Osteoblast (primary cell): ENCODE measurements around the gene VAV2. TPM values are rescaled to one million over a fixed set of nuclear protein-coding genes. Genes with fewer than 3 reads are reported as not detected.
A peak's percentile ranks its signal among the peaks of the same experiment; 100 is the strongest.

Experiments used
- DNase-seq: peaks from one replicate; pipeline ENCODE4 v3.0.0; 2011; ENCODE audit warnings: low spot score, mixed read lengths; ENCODE audit not compliant: insufficient read length; ENCODE audit errors: missing footprints
- H2AFZ ChIP-seq: 2 replicates; pipeline ENCODE4 v1.6.0; 2011; ENCODE audit warnings: mild to moderate bottlenecking, low read length
- H3K27ac ChIP-seq: 2 replicates; pipeline ENCODE4 v1.5.1; 2011; ENCODE audit warnings: mild to moderate bottlenecking, low read depth, low read length, moderate library complexity
- H3K27me3 ChIP-seq: 2 replicates; pipeline ENCODE4 v1.6.0; 2012; ENCODE audit warnings: mild to moderate bottlenecking, control low read depth, inconsistent platforms, low read length, moderate library complexity; ENCODE audit not compliant: insufficient read depth
- H3K36me3 ChIP-seq: 2 replicates; pipeline ENCODE4 v1.5.1; 2011; ENCODE audit warnings: mild to moderate bottlenecking, low read length, control low read depth, moderate library complexity; ENCODE audit not compliant: insufficient read depth
- H3K4me1 ChIP-seq: 2 replicates; pipeline ENCODE4 v1.5.1; 2011; ENCODE audit warnings: mild to moderate bottlenecking, low read length, control low read depth, moderate library complexity; ENCODE audit not compliant: insufficient read depth
- H3K4me2 ChIP-seq: 2 replicates; pipeline ENCODE4 v1.6.0; 2011; ENCODE audit warnings: mild to moderate bottlenecking, low read length; ENCODE audit not compliant: insufficient read depth
- H3K4me3 ChIP-seq: fragments of 200-600 bp; sonication (generic); 3 replicates; pipeline ENCODE4 v1.5.1; 2012; ENCODE audit warnings: mild to moderate bottlenecking, low read length, inconsistent platforms; ENCODE audit not compliant: insufficient read depth
- H3K79me2 ChIP-seq: 2 replicates; pipeline ENCODE4 v1.6.0; 2012; ENCODE audit warnings: mild to moderate bottlenecking, low read length, control low read depth, inconsistent platforms; ENCODE audit not compliant: insufficient read depth
- H3K9me3 ChIP-seq: 2 replicates; pipeline ENCODE4 v1.5.1; 2011; ENCODE audit warnings: low read depth, low read length, control low read depth
- H4K20me1 ChIP-seq: 2 replicates; pipeline ENCODE4 v1.6.0; 2012; ENCODE audit warnings: mild to moderate bottlenecking, low read length, control low read depth; ENCODE audit not compliant: insufficient read depth
- CTCF ChIP-seq: IDR thresholded peaks from 2 replicates; pipeline ENCODE4 v1.5.1; 2011; ENCODE audit warnings: mild to moderate bottlenecking, low read depth, low read length, moderate library complexity; ENCODE audit errors: extremely low read depth
- total RNA-seq: library from RNA; depleted of rRNA; stranded (reverse); fragments of >200 nt; gene quantifications from 2 replicates; pipeline ENCODE4 v1.2.3, GENCODE V29; 2012

Gene VAV2
- total RNA-seq, 1 donor: 8.0 TPM

DNA sequence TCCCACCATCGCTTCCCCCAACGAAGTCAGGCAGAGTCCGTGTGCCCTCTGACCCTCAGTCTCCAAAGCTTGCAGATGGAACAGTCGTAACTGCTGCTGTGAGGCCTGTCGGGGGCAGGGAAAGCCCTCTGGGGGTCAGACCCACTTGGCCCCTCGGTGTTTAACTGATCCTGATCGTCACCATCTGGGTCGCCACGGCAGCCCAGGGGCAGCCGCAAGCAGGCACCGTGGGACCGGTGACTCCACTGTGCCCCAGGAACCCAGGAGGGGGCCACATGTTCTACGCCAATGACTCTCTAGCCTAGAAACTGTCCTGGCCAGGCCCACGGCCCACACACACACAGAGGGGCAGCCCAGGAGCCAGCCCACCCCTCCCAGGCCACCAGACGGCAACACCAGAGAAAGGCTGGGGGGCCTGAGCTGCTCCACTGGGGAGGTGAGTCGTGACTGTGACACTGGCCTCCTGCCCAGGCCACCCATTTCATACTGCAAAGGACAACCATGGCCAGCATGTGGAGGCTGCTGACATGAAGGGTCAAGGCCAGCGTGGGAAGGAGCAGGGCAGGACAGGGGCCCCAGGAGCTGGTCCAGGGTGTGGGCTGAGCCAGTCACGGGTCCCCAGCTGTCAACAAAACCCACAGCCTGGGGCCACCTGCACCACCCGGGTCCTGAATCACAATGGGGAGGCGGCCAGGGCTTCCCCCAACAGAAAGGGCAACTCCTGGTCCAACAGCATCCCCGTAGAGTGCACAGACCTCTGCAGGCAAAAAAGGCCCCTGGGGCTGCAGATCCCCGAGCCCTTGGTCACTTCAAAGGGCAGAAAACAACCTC lies 20.8 kb downstream of the VAV2 start:
- Histone ChIP-seq H3K27me3 (no peaks in the 10 kb centered on the region), H3K36me3 (no peaks in the 10 kb centered on the region), H3K27ac (no peak overlapping the region), H3K4me3 (no peak overlapping the region), H2AFZ (no peak overlapping the region), H3K79me2 (peaks cover 97% of the 10 kb centered on the region), H3K9me3 (no peaks in the 10 kb centered on the region), H3K4me2 (no peak overlapping the region), H3K4me1 (no peaks in the 10 kb centered on the region), H4K20me1 (peaks cover 86% of the 10 kb centered on the region)
- peak; percentile 79 for DNase-seq
- no peak for TF ChIP-seq CTCF

- H3K4me1 ChIP-seq: no peaks in the 10 kb centered on the region
- H3K4me3 ChIP-seq: no peak overlapping the region
- no peak for TF ChIP-seq CTCF
- H3K79me2 ChIP-seq: peaks cover 97% of the 10 kb centered on the region
- no peaks in the 10 kb centered on the region for H3K9me3 ChIP-seq
- peaks cover 85% of the 10 kb centered on the region for H4K20me1 ChIP-seq
- DNase-seq: peak; percentile 55
- H3K36me3 ChIP-seq: no peaks in the 10 kb centered on the region
- no peaks in the 10 kb centered on the region for H3K27me3 ChIP-seq
- H3K4me2 ChIP-seq: no peak overlapping the region
- H3K27ac ChIP-seq: no peak overlapping the region
- H2AFZ ChIP-seq: no peak overlapping the region
Measured at GRCh38 chr9:133970581-133971058, 21.5 kb downstream of the VAV2 start.

DNA sequence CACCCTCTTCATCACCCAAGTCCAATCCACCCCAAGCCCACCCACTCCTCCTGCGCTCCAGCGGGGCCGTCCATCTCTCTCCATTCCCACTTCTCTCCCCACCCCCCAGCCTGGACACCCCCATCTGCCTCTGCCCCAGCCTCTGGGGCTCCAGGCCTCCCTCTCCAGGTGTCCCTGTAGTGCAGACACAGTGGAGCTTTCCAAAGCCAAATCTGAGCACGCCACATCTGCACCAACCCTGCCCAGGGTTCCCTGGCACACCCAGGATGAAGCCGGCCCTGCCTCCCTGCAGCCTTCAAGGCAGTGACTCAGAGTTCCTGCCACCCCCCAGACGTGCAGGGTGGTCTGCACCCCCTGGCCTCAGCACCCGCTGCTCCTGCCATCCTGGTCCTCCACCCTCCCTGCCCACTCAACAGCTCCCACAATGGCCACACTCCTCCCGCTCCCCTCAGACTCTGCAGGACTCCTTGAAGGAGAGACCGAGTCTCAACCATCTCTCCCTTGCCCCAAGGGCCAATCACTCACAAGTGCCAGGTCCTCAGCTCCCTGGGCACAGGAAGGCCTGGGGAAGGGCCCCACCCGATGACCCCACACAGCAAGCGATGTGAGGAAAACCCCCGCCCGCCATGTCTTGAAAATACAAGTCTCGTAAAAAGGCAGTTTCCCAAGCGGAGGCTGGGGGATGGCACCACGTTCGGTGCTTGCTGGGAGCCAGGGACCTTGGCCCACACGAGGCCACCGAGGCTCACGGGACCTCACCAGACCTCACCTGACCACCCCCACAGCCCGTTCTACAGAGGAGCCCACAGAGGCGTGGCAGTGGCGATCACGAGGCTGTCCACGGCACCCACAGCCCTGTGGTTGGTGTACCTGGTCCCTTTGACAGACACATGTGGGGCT lies 22.2 kb downstream of the VAV2 start:
- TF ChIP-seq CTCF: no peak
- peaks cover 97% of the 10 kb centered on the region for H3K79me2 ChIP-seq
- no peaks in the 10 kb centered on the region for H3K27me3 ChIP-seq
- H3K4me2 ChIP-seq: no peak overlapping the region
- no peak overlapping the region for H2AFZ ChIP-seq
- no peaks in the 10 kb centered on the region for H3K9me3 ChIP-seq
- peaks cover 79% of the 10 kb centered on the region for H4K20me1 ChIP-seq
- H3K36me3 ChIP-seq: no peaks in the 10 kb centered on the region
- no peaks in the 10 kb centered on the region for H3K4me1 ChIP-seq
- DNase-seq: peak; percentile 73
- H3K27ac ChIP-seq: no peak overlapping the region
- H3K4me3 ChIP-seq: no peak overlapping the region
